Measurements from ENCODE around the gene PSME2.

The PSME2 gene

GRCh38 chr14:24185026-24185425 is 38.6 kb upstream of the PSME2 start:
- DNase-seq (ENCODE audit: low read depth): no peak
- no peak for TF ChIP-seq CTCF (IDR thresholded peaks at IDR 0.05; ENCODE audit: low read depth, low read length, missing control alignments)
- in situ Hi-C loops (cut with HindIII; ENCODE audit: low sequenced_read_pairs): no loop called here
- H3K4me3 ChIP-seq (ENCODE audit: low read depth, low read length): no peak overlapping the region

GRCh38 chr14:24184104-24184970 is 37.9 kb upstream of the PSME2 start:
- no peak overlapping the region for H3K4me3 ChIP-seq (ENCODE audit: low read depth, low read length)
- TF ChIP-seq CTCF (IDR thresholded peaks at IDR 0.05; ENCODE audit: low read depth, low read length, missing control alignments): no peak
- in situ Hi-C loops (cut with HindIII; ENCODE audit: low sequenced_read_pairs): no loop called here
- no peak for DNase-seq (ENCODE audit: low read depth)

- no peak overlapping the region for H3K4me3 ChIP-seq (ENCODE audit: low read depth, low read length)
- TF ChIP-seq CTCF (IDR thresholded peaks at IDR 0.05; ENCODE audit: low read depth, low read length, missing control alignments): no peak
- DNase-seq (ENCODE audit: low read depth): no peak
- in situ Hi-C loops (cut with HindIII; ENCODE audit: low sequenced_read_pairs): no loop called here
Observed at GRCh38 chr14:24183014-24183481, 36.6 kb upstream of the PSME2 start.

- no peak for TF ChIP-seq CTCF (IDR thresholded peaks at IDR 0.05; ENCODE audit: low read depth, low read length, missing control alignments)
- H3K4me3 ChIP-seq (ENCODE audit: low read depth, low read length): no peak overlapping the region
- in situ Hi-C loops (cut with HindIII; ENCODE audit: low sequenced_read_pairs): no loop called here
- no peak for DNase-seq (ENCODE audit: low read depth)
Observed at GRCh38 chr14:24182110-24182882, 35.9 kb upstream of the PSME2 start.

GRCh38 chr14:24181371-24182077 is 35.1 kb upstream of the PSME2 start:
- no peak for DNase-seq (ENCODE audit: low read depth)
- in situ Hi-C loops (cut with HindIII; ENCODE audit: low sequenced_read_pairs): no loop called here
- TF ChIP-seq CTCF (IDR thresholded peaks at IDR 0.05; ENCODE audit: low read depth, low read length, missing control alignments): no peak
- H3K4me3 ChIP-seq (ENCODE audit: low read depth, low read length): no peak overlapping the region
